HG03095 (cell line): ENCODE results near the gene ZSWIM2.
"Not testable (repeated sequence)": the region's sequence is repeated elsewhere in the genome, so short reads cannot be mapped to it uniquely, and the experiment has no call there.

ENCODE experiments used
- ATAC-seq: cut with Tn5 transposase; IDR thresholded peaks from one replicate; pipeline ENCODE4 v1.9.1; 2021; ENCODE audit warnings: moderate library complexity; ENCODE audit not compliant: unreplicated experiment

ZSWIM2 gene

GRCh38 chr2:186848873-186849578, at the start of gene ZSWIM2:
TSS of gene ZSWIM2 (minus strand) at chr2:186849170. CDS start at chr2:186849130, 40 bp downstream.
- ATAC-seq: peak; percentile 79

- not testable (repeated sequence) for ATAC-seq
These were observed 47.2 kb upstream of the ZSWIM2 start for GRCh38 chr2:186896220-186896619.

GRCh38 chr2:186895451-186895850, 46.5 kb upstream of the ZSWIM2 start:
- no peak for ATAC-seq

GRCh38 chr2:186894478-186894877, 45.5 kb upstream of the ZSWIM2 start:
- no peak for ATAC-seq

DNA sequence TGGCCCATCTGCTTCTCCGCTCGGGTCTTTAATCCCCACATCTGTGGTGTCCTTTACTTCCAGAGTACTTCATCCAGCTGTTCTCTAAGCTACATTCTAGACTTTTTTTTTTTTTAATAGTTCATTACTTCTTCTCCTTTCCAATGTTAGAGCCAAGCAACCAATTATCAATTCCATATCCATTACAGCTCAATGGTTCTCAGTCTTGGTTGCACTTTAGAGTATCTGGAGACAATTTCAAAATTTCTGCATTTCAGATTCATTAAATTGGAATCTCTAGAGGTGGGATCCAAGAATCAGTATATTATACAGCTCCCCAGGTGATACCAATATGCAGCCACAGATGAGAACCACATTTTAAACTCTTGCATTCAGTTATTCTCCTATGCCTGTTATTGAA, 43.9 kb upstream of the ZSWIM2 start:
- no peak for ATAC-seq

GRCh38 chr2:186891185-186891621, 42.2 kb upstream of the ZSWIM2 start:
- no peak for ATAC-seq

DNA sequence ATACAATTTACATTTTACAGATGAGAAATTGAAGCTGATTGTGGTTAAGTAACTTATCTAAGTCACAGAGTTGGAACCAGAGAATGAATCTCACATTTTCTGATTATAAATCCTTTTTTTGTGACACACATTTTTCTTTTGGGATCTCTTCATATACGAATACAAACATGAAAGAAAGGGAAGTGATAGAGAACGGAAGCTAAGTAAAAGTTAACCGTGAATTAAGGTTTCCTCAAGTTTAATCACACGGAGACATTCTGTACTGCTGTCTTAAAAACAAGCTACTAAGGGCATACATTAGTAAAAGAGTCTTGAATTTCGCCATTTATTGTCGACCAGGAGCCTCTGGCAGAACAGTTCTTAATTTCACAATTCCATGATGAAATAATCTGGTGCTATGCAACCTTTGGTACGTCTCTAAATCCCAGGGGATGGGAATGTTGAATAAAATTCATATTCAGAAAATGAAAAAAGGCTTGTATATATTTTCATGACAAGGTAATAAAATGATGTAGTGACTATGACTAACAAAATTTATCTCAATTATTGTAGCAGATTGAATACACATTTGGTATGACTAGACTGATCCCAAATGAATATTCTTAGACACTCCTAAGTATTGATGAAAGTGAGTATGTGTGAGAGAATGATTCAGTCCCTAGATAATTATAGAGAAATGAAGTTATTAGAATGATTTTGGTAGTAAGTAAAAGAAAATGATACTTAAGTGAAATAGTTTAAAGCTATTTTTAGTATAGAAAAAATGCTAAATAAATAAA, 40.3 kb upstream of the ZSWIM2 start:
- ATAC-seq: no peak

- peak; percentile 67 for ATAC-seq
These were observed 38.4 kb upstream of the ZSWIM2 start for GRCh38 chr2:186887107-186888090.

GRCh38 chr2:186884587-186884986, 35.6 kb upstream of the ZSWIM2 start:
- no peak for ATAC-seq

DNA sequence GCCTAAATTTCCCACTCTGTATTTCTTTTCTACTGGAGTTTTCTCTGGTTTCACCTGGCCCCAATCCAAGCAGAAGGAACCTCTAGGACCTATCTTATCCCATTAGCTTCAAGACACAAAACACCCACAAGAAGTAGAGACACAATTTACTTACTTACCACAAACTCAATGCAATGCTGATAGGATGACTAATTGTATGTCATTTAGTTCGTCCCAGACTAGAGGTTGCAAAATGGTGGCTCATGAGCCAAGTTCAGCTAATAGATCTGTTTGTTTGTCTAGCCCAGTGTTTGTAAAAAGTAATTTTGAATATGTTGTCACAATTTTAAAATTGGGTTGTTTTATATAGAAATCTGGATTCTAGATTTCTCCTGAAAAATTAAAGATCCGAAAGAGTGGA, 34.7 kb upstream of the ZSWIM2 start:
- ATAC-seq: no peak

- no peak for ATAC-seq
These were observed 33.6 kb upstream of the ZSWIM2 start for GRCh38 chr2:186882511-186883071.

DNA sequence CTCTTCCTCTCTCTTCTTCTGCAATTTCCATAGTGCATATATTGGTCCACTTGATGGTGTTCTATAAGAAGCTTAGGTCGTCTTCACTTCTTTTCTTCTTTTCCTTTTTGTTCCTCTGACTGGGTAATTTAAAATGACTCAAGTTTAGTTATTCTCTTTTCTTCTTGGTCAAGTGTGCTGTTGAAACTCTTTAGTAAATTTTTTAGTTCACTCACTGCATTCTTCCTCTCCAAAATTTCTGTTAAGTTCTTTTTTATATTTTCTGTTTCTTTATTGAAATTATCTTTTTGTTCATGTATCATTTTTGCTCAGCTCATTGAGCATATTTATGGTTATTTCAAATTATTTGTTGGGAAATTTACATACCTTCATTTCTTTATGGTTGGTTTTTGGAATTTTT, 32.7 kb upstream of the ZSWIM2 start:
- ATAC-seq: no peak

DNA sequence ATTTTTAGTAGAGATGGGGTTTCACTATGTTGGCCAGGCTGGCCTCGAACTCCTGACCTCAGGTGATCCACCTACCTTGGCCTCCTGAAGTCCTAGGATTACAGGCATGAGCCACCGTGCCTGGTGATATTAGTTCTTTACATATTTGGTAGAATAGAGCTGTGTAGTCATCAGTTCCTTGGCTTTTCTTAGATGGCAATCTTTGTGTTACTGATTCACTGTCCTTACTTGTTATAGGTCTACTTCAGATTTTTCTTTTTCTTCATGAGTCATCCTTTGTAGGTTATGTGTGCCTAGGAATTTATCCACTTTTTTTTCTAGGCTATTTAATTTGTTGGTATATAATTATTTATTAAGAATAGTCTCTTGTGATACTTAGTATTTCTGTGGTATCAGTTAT, 30.3 kb upstream of the ZSWIM2 start:
- ATAC-seq: no peak

GRCh38 chr2:186874713-186875112, 25.7 kb upstream of the ZSWIM2 start:
- no peak for ATAC-seq

- no peak for ATAC-seq
These were observed 22.9 kb upstream of the ZSWIM2 start for GRCh38 chr2:186871881-186872280.

GRCh38 chr2:186868344-186868743, 19.4 kb upstream of the ZSWIM2 start:
- no peak for ATAC-seq

DNA sequence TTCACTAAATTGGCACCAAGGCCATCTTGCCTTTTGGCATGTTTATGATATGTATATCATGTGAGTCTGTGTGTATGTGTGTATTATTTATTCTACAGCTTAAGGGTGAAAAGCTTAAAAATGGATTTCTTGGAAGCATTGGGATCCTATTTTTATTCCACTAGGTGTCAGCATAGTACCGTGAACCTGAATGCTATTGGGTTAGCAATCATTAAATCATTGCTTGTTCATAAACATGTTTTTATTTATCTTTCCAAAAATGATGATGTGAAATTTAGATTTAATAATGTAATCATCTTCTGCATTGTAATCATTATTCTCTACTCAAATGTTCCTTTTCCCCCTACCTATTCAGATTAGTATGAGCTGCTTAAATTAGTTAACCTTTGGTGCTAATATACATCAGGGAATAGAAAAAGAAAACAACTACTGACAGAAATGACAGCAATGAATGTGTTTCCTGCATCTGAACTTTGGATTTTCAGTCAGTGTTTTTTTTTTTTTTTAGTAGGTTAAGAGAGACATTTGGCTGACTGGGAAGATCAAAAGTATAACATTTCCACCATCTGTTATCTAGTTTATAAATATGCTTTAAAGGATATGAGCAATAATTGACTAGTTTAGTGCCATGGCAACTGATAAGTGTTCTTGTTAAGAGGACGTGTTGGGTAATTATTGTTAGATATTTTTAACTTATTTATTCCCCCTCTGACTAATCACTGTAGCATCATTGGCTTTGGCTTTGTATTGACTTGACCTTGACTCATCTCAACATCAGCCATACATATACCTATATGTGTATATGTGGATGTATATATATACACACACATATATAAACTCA, 14.1 kb upstream of the ZSWIM2 start:
- ATAC-seq: no peak

DNA sequence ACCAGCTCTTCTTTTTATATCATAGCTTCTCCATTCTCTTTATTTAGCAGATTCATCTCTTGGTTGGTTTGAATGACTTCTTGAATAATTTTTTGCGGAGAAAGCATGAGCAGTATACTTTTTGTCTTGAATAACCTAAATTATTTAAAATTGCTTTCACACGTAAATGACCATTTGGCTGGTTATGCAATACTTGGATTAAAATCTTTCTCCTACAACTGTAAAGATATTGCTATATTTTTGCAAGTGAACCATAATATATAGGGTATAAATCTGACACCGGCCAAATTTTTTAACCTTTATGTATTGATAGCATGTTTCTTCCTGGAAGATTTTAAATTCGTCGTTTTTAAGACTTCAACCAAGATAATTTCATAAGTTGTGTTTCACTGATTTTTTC, 6.2 kb upstream of the ZSWIM2 start:
- ATAC-seq: no peak

DNA sequence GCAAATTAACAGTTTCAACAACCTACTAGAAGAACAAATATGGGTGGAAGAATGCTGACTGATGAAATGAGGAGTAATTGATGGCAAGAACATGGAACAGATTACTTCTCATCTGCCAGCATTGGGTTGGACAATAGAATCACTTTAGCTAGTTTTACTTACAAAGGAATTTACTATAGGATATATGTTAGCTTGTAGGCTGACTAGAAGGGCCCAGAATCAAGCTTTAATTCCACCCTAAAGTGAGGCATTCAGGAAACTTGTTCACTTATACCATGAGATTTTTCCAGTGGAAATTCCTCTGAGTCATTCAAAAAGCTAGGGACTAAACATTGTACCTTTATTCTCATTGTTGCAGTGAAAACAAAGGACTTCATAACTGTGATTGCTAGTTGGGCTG, 5.0 kb upstream of the ZSWIM2 start:
- ATAC-seq: no peak

DNA sequence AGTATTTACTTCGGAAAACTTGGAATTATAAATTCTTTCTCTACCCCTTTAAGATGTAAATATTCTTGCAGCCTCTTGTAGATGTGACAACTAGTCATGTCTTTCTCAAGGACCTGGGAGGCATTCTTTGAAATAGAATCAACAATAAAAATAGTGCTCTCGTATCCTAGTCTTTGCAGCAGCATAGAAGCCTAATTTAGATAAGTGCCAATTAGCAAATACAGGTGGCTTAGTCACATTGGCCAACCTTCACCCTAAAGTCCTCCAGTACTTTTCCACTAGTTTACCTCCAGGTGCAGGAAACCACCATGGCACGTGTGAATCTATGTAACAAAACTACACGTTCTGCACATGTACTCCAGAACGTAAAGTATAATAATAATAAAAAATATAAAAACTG, 3.5 kb upstream of the ZSWIM2 start:
- ATAC-seq: no peak
